ENCODE data around the gene PPCDC. TPM values are rescaled to one million over a fixed set of nuclear protein-coding genes. Genes with fewer than 3 reads are reported as not detected.
"Not testable (repeated sequence)": the region's sequence is repeated elsewhere in the genome, so short reads cannot be mapped to it uniquely, and the experiment has no call there.

The PPCDC gene
- total and polyA plus RNA-seq, 2 of the 4 experiments (the other 2 are of a cell fraction): 13.3 to 16.3 TPM

DNA sequence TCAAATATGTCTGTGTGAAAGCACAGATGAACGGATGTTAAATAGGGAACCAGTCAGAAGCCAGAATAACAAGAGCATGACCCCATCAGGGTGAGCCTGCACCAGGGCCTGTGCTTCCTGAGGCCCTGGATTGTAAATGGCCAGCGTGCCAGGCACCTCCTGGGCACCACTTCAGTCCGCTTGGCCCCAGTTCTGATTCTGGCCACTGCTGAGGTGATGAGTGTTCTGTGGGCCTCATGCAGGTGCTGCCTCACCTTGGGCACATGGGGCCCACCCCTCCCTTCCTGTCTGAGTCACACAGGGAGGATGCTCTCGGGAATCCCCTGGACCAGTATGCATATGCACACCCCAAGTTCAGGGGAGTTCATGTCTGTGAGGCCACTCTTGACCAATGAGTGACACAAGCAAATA lies 54.2 kb downstream of the PPCDC start:
- CTCF ChIA-PET; ATAC-seq (ENCODE audit: low read depth); POLR2A ChIA-PET (ENCODE audit: unreplicated experiment): not testable (repeated sequence)

More for the DNA sequence above, 54.2 kb downstream of the PPCDC start:
- H3K23ac ChIP-seq (ENCODE audit: low read depth, low read length); H2BK15ac ChIP-seq (ENCODE audit: low read depth, low read length); H2AK9ac ChIP-seq (replicated peaks; ENCODE audit: low read depth, low read length, poor library complexity); H3K14ac ChIP-seq (replicated peaks; ENCODE audit: low read depth, low read length); H3K4me2 ChIP-seq (ENCODE audit: low read depth, low read length); BruUV-seq (replicated peaks); H3K4me1 ChIP-seq (ENCODE audit: control insufficient read depth, insufficient read depth, low read length); H2AFZ ChIP-seq (replicated peaks; ENCODE audit: low read length, poor library complexity); H2BK20ac ChIP-seq (ENCODE audit: low read depth, low read length); H3K9ac ChIP-seq (ENCODE audit: low read depth, low read length); H4K8ac ChIP-seq (ENCODE audit: low read depth in 2 of 2, low read length in 2 of 2); H3K27me3 ChIP-seq (ENCODE audit: control insufficient read depth, insufficient read depth, low read length); DNase-seq; H2BK5ac ChIP-seq (ENCODE audit: low read depth, low read length, poor library complexity, severe bottlenecking); H2AK5ac ChIP-seq (ENCODE audit: low read depth, low read length); H4K91ac ChIP-seq (ENCODE audit: insufficient read depth, low read depth, low read length); dilution Hi-C loops (cut with HindIII; ENCODE audit: low sequenced_read_pairs, unreplicated experiment); H3K9me3 ChIP-seq (ENCODE audit: control insufficient read depth, insufficient read depth, low read length); H3K4me3 ChIP-seq (ENCODE audit: insufficient read depth, low read depth, low read length); H3K18ac ChIP-seq (ENCODE audit: low read depth, low read length); H3K27ac ChIP-seq (ENCODE audit: insufficient read depth, low read length); H2BK120ac ChIP-seq (ENCODE audit: low read depth, low read length); H4K20me1 ChIP-seq (ENCODE audit: insufficient read depth, low read length); H3K56ac ChIP-seq (ENCODE audit: extremely low read depth, insufficient read depth, low read length); intact Hi-C loops (cut with micrococcal nuclease); H3K4ac ChIP-seq (ENCODE audit: low read depth, low read length); H3K36me3 ChIP-seq (ENCODE audit: control insufficient read depth, insufficient read depth, low read length); H4K5ac ChIP-seq (ENCODE audit: low read depth, low read length); H3K79me1 ChIP-seq (ENCODE audit: low read depth in 1 of 2, low read length in 2 of 2); H3K9me1 ChIP-seq (ENCODE audit: insufficient read depth, low read length); in situ Hi-C loops (cut with MboI; ENCODE audit: low sequenced_read_pairs): not testable (repeated sequence)
- 50% methylated on average over 1 of the region's 4 CpGs; no CpG with 5 or more reads in 1 of the 2 experiments for WGBS, 2 experiments (ENCODE audit: extremely low coverage in 2 of 2, insufficient read length in 1 of 2)
